Measurements from ENCODE around the gene CACNA1C. TPM values are rescaled to one million over a fixed set of nuclear protein-coding genes. Genes with fewer than 3 reads are reported as not detected.

CACNA1C gene
- total RNA-seq, 2 donors from 2014 or later: 0.84 to 10.2 TPM

DNA sequence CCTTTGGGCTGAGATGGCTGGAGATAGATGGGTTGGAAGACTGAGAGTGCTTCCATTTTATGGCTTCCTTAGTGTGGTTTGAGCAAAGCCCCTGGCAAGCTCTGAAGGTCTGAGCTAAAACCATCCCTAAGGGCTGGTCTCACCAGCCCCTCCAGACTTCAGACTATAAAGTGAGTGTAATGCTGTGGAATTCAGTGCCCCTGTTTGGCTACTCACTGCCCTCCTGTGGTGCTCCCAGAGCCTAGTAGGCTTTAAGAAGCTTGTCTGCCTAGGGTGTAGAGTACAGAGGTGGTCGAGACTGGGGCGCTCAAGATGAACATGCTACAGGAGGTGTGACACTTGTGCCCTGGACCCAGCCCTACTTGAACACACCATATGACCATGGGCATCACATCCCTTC lies 495.3 kb downstream of the CACNA1C start:
- TF ChIP-seq, protein P1, sequence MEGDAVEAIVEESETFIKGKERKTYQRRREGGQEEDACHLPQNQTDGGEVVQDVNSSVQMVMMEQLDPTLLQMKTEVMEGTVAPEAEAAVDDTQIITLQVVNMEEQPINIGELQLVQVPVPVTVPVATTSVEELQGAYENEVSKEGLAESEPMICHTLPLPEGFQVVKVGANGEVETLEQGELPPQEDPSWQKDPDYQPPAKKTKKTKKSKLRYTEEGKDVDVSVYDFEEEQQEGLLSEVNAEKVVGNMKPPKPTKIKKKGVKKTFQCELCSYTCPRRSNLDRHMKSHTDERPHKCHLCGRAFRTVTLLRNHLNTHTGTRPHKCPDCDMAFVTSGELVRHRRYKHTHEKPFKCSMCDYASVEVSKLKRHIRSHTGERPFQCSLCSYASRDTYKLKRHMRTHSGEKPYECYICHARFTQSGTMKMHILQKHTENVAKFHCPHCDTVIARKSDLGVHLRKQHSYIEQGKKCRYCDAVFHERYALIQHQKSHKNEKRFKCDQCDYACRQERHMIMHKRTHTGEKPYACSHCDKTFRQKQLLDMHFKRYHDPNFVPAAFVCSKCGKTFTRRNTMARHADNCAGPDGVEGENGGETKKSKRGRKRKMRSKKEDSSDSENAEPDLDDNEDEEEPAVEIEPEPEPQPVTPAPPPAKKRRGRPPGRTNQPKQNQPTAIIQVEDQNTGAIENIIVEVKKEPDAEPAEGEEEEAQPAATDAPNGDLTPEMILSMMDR (IDR thresholded peaks at IDR 0.05): no peak
- no peak for DNase-seq
- no peak overlapping the region for H3K4me3 ChIP-seq
- H3K27ac ChIP-seq: no peak overlapping the region
- H3K27me3 ChIP-seq: no peaks in the 10 kb centered on the region
- no peaks in the 10 kb centered on the region for H3K4me1 ChIP-seq
- H3K36me3 ChIP-seq: no peaks in the 10 kb centered on the region
- peak overlapping the region in 1 of 2 donors; percentile 1 for H3K9ac ChIP-seq (ENCODE audit: low read depth in 2 of 2, low read length in 2 of 2)
- no peaks in the 10 kb centered on the region for H3K9me3 ChIP-seq
- intact Hi-C loops (cut with DNase I): no loop called here

DNA sequence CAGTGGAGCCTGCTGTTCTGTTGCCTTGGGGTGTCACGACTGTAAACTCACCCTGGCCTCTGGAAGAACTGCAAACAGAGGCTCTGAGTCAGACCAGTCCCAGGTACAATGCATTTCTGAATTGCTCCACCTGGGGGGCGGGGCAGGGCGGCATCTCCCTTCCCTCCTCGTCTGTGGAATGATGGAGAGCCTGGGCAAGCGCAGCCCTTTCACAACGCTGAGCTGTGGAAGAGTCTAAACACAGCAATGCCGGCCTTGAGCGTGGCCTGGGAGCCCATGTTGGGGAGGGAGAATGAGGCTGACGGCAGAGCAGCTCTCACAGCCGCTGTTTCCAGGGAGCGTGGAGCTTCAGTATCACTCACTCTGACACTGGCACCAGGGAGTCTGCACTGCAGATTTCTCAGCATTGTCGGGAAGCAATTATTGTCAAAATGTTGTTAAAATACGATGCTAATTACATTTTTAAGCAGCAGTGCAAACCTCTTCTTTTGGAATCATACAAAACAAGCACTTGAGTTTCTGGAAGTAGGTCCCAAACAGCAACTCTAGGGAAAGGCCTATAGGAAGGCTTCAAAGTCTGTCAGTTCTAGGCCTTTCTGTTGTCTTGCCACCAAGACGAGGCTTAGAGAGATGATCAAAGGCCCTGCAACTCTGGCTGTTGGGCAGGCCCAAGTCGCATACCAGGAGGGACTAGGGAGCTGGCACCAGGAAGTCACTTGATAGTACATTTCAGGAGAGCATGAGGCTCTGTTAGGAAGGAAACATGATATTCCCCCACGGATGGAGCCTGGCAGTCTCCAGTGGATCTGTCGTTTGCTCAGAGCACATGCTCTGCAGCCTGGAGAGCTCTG lies 498.0 kb downstream of the CACNA1C start:
- no peak overlapping the region for H3K4me3 ChIP-seq
- no peak overlapping the region for H3K27ac ChIP-seq
- no peaks in the 10 kb centered on the region for H3K9me3 ChIP-seq
- H3K9ac ChIP-seq (ENCODE audit: low read depth in 2 of 2, low read length in 2 of 2): no peak overlapping the region
- TF ChIP-seq, protein P1 (IDR thresholded peaks at IDR 0.05): no peak
- H3K4me1 ChIP-seq: no peaks in the 10 kb centered on the region
- intact Hi-C loops (cut with DNase I): no loop called here
- no peaks in the 10 kb centered on the region for H3K36me3 ChIP-seq
- DNase-seq: no peak
- no peaks in the 10 kb centered on the region for H3K27me3 ChIP-seq

DNA sequence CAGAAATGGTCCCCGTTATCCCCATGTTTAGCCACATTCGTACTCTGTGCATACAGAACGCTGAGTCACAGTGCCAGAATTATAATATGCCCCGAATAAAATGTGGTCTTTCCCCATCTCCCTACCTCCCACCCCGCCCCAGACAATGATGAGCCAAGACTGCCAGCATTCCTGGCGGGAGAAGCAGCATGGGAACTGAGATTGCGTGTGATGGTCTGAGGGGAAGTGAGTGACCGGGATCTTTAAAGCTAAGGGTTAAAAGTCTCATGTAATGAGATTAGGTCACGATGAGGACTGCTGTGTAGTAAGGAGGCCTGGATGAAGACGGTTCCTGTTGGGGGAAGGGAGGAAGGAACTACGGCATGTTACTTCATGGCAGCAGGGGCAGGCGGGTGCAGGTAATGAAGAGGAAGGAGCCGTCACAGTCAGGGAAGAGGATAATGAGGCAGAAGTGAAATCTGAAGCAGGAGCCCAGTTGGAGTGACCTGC lies 498.7 kb downstream of the CACNA1C start:
- H3K27me3 ChIP-seq: no peaks in the 10 kb centered on the region
- no peak overlapping the region for H3K27ac ChIP-seq
- TF ChIP-seq, protein P1 (IDR thresholded peaks at IDR 0.05): no peak
- H3K9me3 ChIP-seq: no peaks in the 10 kb centered on the region
- intact Hi-C loops (cut with DNase I): no loop called here
- DNase-seq: no peak
- H3K9ac ChIP-seq (ENCODE audit: low read depth in 2 of 2, low read length in 2 of 2): no peak overlapping the region
- no peaks in the 10 kb centered on the region for H3K36me3 ChIP-seq
- H3K4me1 ChIP-seq: no peaks in the 10 kb centered on the region
- no peak overlapping the region for H3K4me3 ChIP-seq

DNA sequence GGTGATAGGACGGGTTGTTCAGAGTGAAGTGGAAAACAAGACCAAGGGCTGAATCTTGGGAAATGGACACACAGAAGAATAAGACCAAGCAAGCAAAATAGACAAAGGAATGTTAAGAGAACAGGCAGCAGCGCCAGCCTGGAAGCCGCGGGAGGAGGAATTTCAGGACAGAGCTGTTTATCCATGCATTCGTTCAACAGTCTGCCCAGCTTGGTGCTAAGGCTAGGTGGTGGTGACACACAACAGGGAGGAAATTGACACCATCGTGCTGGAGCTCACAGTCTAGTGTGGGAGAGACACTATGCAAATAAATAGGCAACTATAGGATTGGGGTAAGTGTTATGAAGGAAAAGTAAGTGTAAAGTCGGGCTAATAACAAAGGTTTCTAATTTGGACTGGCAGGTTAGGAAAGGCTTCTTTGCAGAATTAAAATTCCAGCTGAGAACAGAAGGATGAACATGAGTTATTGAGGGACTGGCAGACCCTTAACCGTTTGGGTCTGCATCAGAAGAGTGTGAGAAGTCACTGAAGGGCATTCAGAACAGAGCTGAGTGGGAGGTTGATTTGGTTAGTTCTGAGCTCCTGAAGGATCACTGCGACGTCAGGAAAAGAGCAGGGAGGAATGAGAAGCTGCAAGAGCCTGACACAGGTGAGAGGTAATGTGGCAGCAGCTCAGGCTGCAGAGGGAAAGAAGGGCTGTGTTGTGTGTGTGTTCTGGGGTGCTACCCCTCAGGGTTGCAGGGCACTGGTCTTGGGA lies 499.4 kb downstream of the CACNA1C start:
- no peaks in the 10 kb centered on the region for H3K9me3 ChIP-seq
- no peak overlapping the region for H3K9ac ChIP-seq (ENCODE audit: low read depth in 2 of 2, low read length in 2 of 2)
- no peaks in the 10 kb centered on the region for H3K27me3 ChIP-seq
- no peak overlapping the region for H3K27ac ChIP-seq
- no peak overlapping the region for H3K4me3 ChIP-seq
- TF ChIP-seq, protein P1 (IDR thresholded peaks at IDR 0.05): no peak
- intact Hi-C loops (cut with DNase I): no loop called here
- no peaks in the 10 kb centered on the region for H3K4me1 ChIP-seq
- no peak for DNase-seq
- H3K36me3 ChIP-seq: no peaks in the 10 kb centered on the region

DNA sequence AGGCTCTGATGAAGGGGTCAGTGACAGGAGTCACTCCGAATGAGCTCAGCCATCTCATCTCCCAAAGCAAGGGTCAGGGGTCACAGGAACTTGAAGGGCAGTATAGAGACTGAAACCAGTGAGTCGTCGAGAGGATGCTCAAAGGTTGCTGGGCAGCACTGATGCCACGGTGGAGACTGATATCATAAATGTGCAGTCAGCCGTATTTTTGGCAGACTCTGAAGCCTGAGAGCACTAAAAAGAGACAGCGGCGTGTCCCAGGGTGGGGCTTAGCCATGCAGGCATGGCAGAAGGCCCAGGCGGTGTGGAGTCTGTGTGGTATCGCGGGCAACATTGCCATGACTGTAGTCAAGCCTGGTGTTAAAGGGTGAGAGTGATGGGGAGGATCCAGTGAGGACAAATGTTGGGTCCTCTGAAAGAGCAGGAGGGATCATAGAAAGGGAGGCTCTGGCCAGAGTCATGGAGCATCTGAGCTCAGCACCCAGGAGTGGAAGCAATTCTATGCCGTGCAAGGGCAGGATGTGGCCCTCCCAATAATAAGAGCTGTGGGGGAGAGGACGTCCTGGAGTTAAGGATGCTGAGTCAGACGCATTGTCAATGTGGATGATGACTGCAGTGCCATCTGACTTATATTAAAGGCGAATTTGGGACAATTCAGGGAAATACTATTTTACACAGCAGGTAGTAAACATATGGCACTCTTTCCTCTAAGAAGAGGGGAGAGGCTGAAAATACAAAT lies 500.8 kb downstream of the CACNA1C start:
- TF ChIP-seq, protein P1 (IDR thresholded peaks at IDR 0.05): no peak
- H3K36me3 ChIP-seq: no peaks in the 10 kb centered on the region
- no peaks in the 10 kb centered on the region for H3K4me1 ChIP-seq
- no peaks in the 10 kb centered on the region for H3K9me3 ChIP-seq
- DNase-seq: no peak
- no peak overlapping the region for H3K9ac ChIP-seq (ENCODE audit: low read depth in 2 of 2, low read length in 2 of 2)
- H3K27ac ChIP-seq: no peak overlapping the region
- no peaks in the 10 kb centered on the region for H3K27me3 ChIP-seq
- intact Hi-C loops (cut with DNase I): no loop called here
- H3K4me3 ChIP-seq: no peak overlapping the region
